Spinal cord (tissue), 10 donors: Measurements from ENCODE around the gene TBC1D10A. TPM values are rescaled to one million over a fixed set of nuclear protein-coding genes. Genes with fewer than 3 reads are reported as not detected.

Experiments used
- DNase-seq, 6 donors: peaks; one replicate each; pipeline versions ENCODE4 v3.0.0 to v3.0.0-alpha.2; 2013 to 2015; ENCODE audit warnings: low spot score in 6 of 6, low read depth in 4 of 6
- H3K27ac ChIP-seq: one replicate; pipeline ENCODE4 v1.5.1; 2013; ENCODE audit warnings: low read depth, low read length, control low read depth
- H3K27me3 ChIP-seq: one replicate; pipeline ENCODE4 v1.6.1; 2013; ENCODE audit warnings: low read length; ENCODE audit not compliant: control insufficient read depth, insufficient read depth
- H3K36me3 ChIP-seq: one replicate; pipeline ENCODE4 v1.6.1; 2013; ENCODE audit warnings: low read length; ENCODE audit not compliant: control insufficient read depth, insufficient read depth
- H3K4me1 ChIP-seq: one replicate; pipeline ENCODE4 v1.6.1; 2013; ENCODE audit warnings: low read length; ENCODE audit not compliant: control insufficient read depth, insufficient read depth
- H3K4me3 ChIP-seq: one replicate; pipeline ENCODE4 v1.5.1; 2013; ENCODE audit warnings: low read depth, low read length, control low read depth
- H3K9me3 ChIP-seq: one replicate; pipeline ENCODE4 v1.6.1; 2013; ENCODE audit warnings: low read length; ENCODE audit not compliant: control insufficient read depth, insufficient read depth
- WGBS: methylation state at CpG from one replicate; pipeline ENCODE4 v1.1.5; 2013; ENCODE audit warnings: missing lambda C conversion rate; ENCODE audit not compliant: insufficient coverage; 5-methylcytosine and 5-hydroxymethylcytosine counted together
- polyA plus RNA-seq, 2 donors: library from polyadenylated mRNA; unstranded; fragments of 120-200 nt; gene quantifications; one replicate each; pipeline ENCODE4 v1.2.1, GENCODE V29; 2013; ENCODE audit not compliant: insufficient read length in 2 of 2
- total RNA-seq, 2 donors: library from RNA; depleted of rRNA in 1 of 2; stranded (reverse); fragments of 120-200 nt in 1 of 2; fragments of >200 nt in 1 of 2; gene quantifications; one replicate each; pipeline versions ENCODE4 v1.2.3 to v1.2.4, GENCODE V29; 2013 to 2014
- donor health status: healthy.

The TBC1D10A gene
- total and polyA plus RNA-seq, 4 donors = 9.1 to 24.5 (median 17.2) TPM

DNA sequence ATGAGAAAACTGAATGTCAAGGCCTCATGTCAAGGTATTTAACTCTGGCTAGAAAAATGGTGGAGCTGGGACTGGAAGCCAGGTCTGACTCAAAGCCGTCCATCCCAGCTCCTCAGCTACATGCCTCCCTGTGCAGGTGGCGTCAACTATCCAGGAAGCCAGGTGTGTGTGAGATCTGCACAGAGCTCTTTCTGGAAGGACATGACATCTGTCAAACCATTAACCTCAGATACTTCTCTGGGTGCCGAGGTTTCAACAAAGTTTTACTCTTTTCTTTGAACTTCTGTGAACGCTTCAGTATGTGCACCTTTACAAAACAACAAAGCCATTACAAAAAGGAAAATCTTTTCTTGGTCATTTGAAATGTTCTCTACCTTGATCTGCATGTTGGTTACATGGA is 30.4 kb downstream of the TBC1D10A start:
- Histone ChIP-seq H3K4me1 (peaks cover 15% of the 10 kb centered on the region), H3K27ac (no peak overlapping the region), H3K4me3 (no peak overlapping the region), H3K9me3 (no peaks in the 10 kb centered on the region), H3K27me3 (no peaks in the 10 kb centered on the region), H3K36me3 (peaks cover 93% of the 10 kb centered on the region)
- DNase-seq = no peak
- WGBS = 89% methylated on average over 3 of the region's 4 CpGs

DNA sequence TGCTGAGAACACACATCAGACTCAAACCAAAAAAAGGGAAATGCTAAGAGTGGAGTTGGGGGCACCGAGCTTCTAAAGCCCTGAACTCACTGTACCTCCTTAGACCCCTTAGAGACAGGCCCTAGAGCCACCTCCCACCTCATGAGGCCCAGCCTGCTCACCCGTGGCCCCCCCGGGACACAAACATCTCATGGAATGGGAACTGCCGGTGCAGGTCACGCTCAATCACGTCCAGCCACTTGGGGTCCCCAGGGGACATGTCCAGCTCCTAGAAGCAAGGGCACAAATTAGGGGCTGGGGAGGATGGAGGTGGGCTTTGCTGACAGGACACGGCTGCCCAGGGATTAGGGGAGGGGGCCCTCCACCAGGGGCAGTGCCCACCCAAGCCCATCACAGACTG is 31.2 kb downstream of the TBC1D10A start:
- DNase-seq = no peak
- H3K27ac ChIP-seq = no peak overlapping the region
- H3K27me3 ChIP-seq = no peaks in the 10 kb centered on the region
- no peaks in the 10 kb centered on the region for H3K9me3 ChIP-seq
- H3K4me3 ChIP-seq = no peak overlapping the region
- H3K36me3 ChIP-seq = peaks cover 93% of the 10 kb centered on the region
- peaks cover 19% of the 10 kb centered on the region for H3K4me1 ChIP-seq
- WGBS = 67% methylated on average over 7 of the region's 7 CpGs

DNA sequence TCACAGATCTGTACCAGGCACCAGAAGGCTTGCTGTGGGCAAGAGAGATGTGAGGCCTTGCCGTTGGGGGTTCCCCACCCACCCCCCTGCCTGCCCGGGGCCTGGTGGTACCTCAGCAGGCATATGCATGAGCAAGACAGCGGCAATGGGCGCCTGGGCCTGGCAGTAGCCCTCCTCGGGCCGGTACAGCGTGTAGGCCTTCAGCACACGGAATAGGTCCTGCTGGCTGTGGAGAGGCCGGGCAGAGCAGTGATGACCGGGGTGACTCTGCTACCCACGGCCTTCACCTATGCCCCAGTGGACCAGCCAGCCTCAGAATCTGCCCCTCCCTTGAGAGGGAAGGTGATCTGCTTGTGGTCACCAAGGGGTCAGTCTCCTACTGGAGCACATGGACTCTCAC is 31.9 kb downstream of the TBC1D10A start:
- Histone ChIP-seq H3K4me3 (no peak overlapping the region), H3K27ac (no peak overlapping the region), H3K27me3 (no peaks in the 10 kb centered on the region), H3K36me3 (peaks cover 86% of the 10 kb centered on the region), H3K9me3 (no peaks in the 10 kb centered on the region), H3K4me1 (peaks cover 26% of the 10 kb centered on the region)
- no peak for DNase-seq
- WGBS = 94% methylated on average over 9 of the region's 11 CpGs

GRCh38 chr22:30294066-30294465 is 32.7 kb downstream of the TBC1D10A start:
- H3K27ac ChIP-seq = no peak overlapping the region
- peaks cover 79% of the 10 kb centered on the region for H3K36me3 ChIP-seq
- 90% methylated on average over 8 of the region's 9 CpGs for WGBS

GRCh38 chr22:30293026-30293425 is 33.7 kb downstream of the TBC1D10A start:
- H3K9me3 ChIP-seq = no peaks in the 10 kb centered on the region
- H3K36me3 ChIP-seq = peaks cover 69% of the 10 kb centered on the region
- H3K27ac ChIP-seq = no peak overlapping the region
- H3K4me1 ChIP-seq = peaks cover 41% of the 10 kb centered on the region
- DNase-seq = no peak
- no peaks in the 10 kb centered on the region for H3K27me3 ChIP-seq
- 95% methylated on average over 7 of the region's 7 CpGs for WGBS
- no peak overlapping the region for H3K4me3 ChIP-seq

More at GRCh38 chr22:30294066-30294465, 32.7 kb downstream of the TBC1D10A start:
- Histone ChIP-seq H3K4me3 (no peak overlapping the region), H3K4me1 (peaks cover 30% of the 10 kb centered on the region), H3K27me3 (no peaks in the 10 kb centered on the region), H3K9me3 (no peaks in the 10 kb centered on the region)
- DNase-seq = no peak

- Histone ChIP-seq H3K4me3 (no peak overlapping the region), H3K27me3 (no peaks in the 10 kb centered on the region), H3K36me3 (peaks cover 63% of the 10 kb centered on the region), H3K4me1 (peaks cover 44% of the 10 kb centered on the region), H3K27ac (no peak overlapping the region), H3K9me3 (no peaks in the 10 kb centered on the region)
- no peak for DNase-seq
- WGBS = 93% methylated on average over 17 of the region's 18 CpGs
Measured at GRCh38 chr22:30292069-30292970, 34.4 kb downstream of the TBC1D10A start.

- peaks cover 50% of the 10 kb centered on the region for H3K4me1 ChIP-seq
- peaks cover 65% of the 10 kb centered on the region for H3K36me3 ChIP-seq
- peak in 2 of 6 donors; percentile 60 to 83 for DNase-seq
- WGBS = 66% methylated on average over 9 of the region's 13 CpGs
- H3K4me3 ChIP-seq = no peak overlapping the region
- H3K9me3 ChIP-seq = no peaks in the 10 kb centered on the region
- H3K27me3 ChIP-seq = no peaks in the 10 kb centered on the region
- H3K27ac ChIP-seq = peak overlapping the region; percentile 81
Measured at GRCh38 chr22:30291058-30291892, 35.5 kb downstream of the TBC1D10A start.

GRCh38 chr22:30290342-30291057 is 36.2 kb downstream of the TBC1D10A start:
- 53% methylated on average over 2 of the region's 3 CpGs for WGBS
- Histone ChIP-seq H3K4me3 (no peak overlapping the region), H3K27ac (peak overlapping the region; percentile 81), H3K27me3 (no peaks in the 10 kb centered on the region), H3K4me1 (peaks cover 50% of the 10 kb centered on the region), H3K36me3 (peaks cover 65% of the 10 kb centered on the region), H3K9me3 (no peaks in the 10 kb centered on the region)
- DNase-seq = no peak

DNA sequence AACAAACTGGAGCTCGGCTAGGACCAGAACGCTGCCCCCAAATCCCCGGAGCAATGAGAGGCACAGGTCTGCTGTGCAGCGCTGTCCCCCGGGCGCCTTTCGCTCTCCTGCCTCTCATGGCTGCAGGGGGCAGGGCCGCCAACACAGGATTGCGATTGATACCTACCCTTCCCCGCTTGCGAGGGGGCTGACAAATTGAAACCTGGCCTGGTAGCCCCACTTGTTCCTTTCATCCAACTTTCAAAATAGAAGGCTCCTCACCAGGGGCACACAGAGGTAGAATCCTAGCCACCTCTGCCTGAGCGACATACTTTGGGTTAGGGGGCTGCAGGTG is 36.8 kb downstream of the TBC1D10A start:
- H3K4me3 ChIP-seq = peak overlapping the region; percentile 74
- H3K4me1 ChIP-seq = peaks cover 50% of the 10 kb centered on the region
- DNase-seq = no peak
- WGBS = 15% methylated on average over 12 of the region's 12 CpGs
- peak overlapping the region; percentile 81 for H3K27ac ChIP-seq
- peaks cover 65% of the 10 kb centered on the region for H3K36me3 ChIP-seq
- H3K27me3 ChIP-seq = no peaks in the 10 kb centered on the region
- H3K9me3 ChIP-seq = no peaks in the 10 kb centered on the region
